Head of caudate nucleus (tissue), 42 donors: ENCODE results near the gene SLIT1.

Experiments used
- DNase-seq, 42 donors: peaks; one replicate each; pipeline versions ENCODE4 v3.0.0 to v3.0.0-alpha.2; 2020 to 2021; ENCODE audit warnings: mixed read lengths in 7 of 42
- intact Hi-C: fragments of 100-400 bp; cut with DNase I; formaldehyde crosslinking; loops from one replicate; pipeline ENCODE4 v1.15.0; 2022

Gene SLIT1

GRCh38 chr10:97185326-97186058 is at the start of gene SLIT1:
TSS of gene SLIT1 (minus strand) at chr10:97185959. CDS start at chr10:97185674, 285 bp downstream.
- intact Hi-C loops: no loop called here
- DNase-seq: peak in 34 of 42 donors; percentile 29 to 80 (median 50)

- intact Hi-C loops: no loop called here
- no peak for DNase-seq
Measured at GRCh38 chr10:97235353-97235752, 49.6 kb upstream of the SLIT1 start.

GRCh38 chr10:97234400-97234799 is 48.6 kb upstream of the SLIT1 start:
- DNase-seq: peak in 6 of 42 donors; percentile 11 to 48 (median 20)
- intact Hi-C loops: no loop called here

- DNase-seq: no peak
- intact Hi-C loops: no loop called here
Measured at GRCh38 chr10:97230146-97230545, 44.4 kb upstream of the SLIT1 start.

GRCh38 chr10:97229322-97230015 is 43.7 kb upstream of the SLIT1 start:
- intact Hi-C loops: no loop called here
- no peak for DNase-seq

GRCh38 chr10:97228775-97229157 is 43.0 kb upstream of the SLIT1 start:
- intact Hi-C loops: no loop called here
- no peak for DNase-seq

GRCh38 chr10:97228130-97228774 is 42.5 kb upstream of the SLIT1 start:
- intact Hi-C loops: no loop called here

GRCh38 chr10:97226398-97226797 is 40.6 kb upstream of the SLIT1 start:
- intact Hi-C loops: no loop called here
- DNase-seq: no peak

More at GRCh38 chr10:97228130-97228774, 42.5 kb upstream of the SLIT1 start:
- no peak for DNase-seq

GRCh38 chr10:97224483-97225435 is 39.0 kb upstream of the SLIT1 start:
- DNase-seq: no peak
- intact Hi-C loops: no loop called here

GRCh38 chr10:97222326-97222961 is 36.7 kb upstream of the SLIT1 start:
- DNase-seq: peak in 6 of 42 donors; percentile 12 to 43 (median 28)
- intact Hi-C loops: no loop called here

- no peak for DNase-seq
- intact Hi-C loops: no loop called here
Measured at GRCh38 chr10:97220355-97220754, 34.6 kb upstream of the SLIT1 start.

GRCh38 chr10:97217299-97217698 is 31.5 kb upstream of the SLIT1 start:
- intact Hi-C loops: no loop called here

GRCh38 chr10:97215619-97216260 is 30.0 kb upstream of the SLIT1 start:
- intact Hi-C loops: no loop called here
- no peak for DNase-seq

More at GRCh38 chr10:97217299-97217698, 31.5 kb upstream of the SLIT1 start:
- DNase-seq: no peak

GRCh38 chr10:97213431-97213830 is 27.7 kb upstream of the SLIT1 start:
- DNase-seq: no peak
- intact Hi-C loops: no loop called here

- DNase-seq: no peak
- intact Hi-C loops: loop anchor here (2.0 kb wide), 1 partner anchor 138 kb away; no protein-coding TSS in a partner anchor
Measured at GRCh38 chr10:97211229-97211628, 25.5 kb upstream of the SLIT1 start.

- intact Hi-C loops: loop anchor here (2.0 kb wide), 1 partner anchor 138 kb away; no protein-coding TSS in a partner anchor
- DNase-seq: peak in 40 of 42 donors; percentile 36 to 88 (median 73)
Measured at GRCh38 chr10:97210543-97210960, 24.8 kb upstream of the SLIT1 start.

- DNase-seq: no peak
- intact Hi-C loops: no loop called here
Measured at GRCh38 chr10:97207756-97208346, 22.1 kb upstream of the SLIT1 start.
